NCI-H748 treated with DMSO at 0.1 percent for 48 hours (cell line): ENCODE data around the gene PWWP2B.

Source experiments
- DNase-seq: peaks from one replicate; lab custom pipeline; 2025; lab: John Stamatoyannopoulos, UW

PWWP2B gene

GRCh38 chr10:132408367-132408781 lies 11.4 kb downstream of the PWWP2B start:
- DNase-seq, result no peak

- DNase-seq, result no peak
Observed at GRCh38 chr10:132408823-132409666, 12.0 kb downstream of the PWWP2B start.

GRCh38 chr10:132409667-132410028 lies 12.6 kb downstream of the PWWP2B start:
- DNase-seq, result no peak

- DNase-seq, result no peak
Observed at GRCh38 chr10:132410056-132410778, 13.2 kb downstream of the PWWP2B start.

- no peak for DNase-seq
Observed at GRCh38 chr10:132410779-132411532, 14.0 kb downstream of the PWWP2B start.

- no peak for DNase-seq
Observed at GRCh38 chr10:132411561-132412253, 14.7 kb downstream of the PWWP2B start.

- no peak for DNase-seq
Observed at GRCh38 chr10:132412316-132413192, 15.6 kb downstream of the PWWP2B start.

- DNase-seq, result no peak
Observed at GRCh38 chr10:132413226-132414205, 16.5 kb downstream of the PWWP2B start.

- DNase-seq, result no peak
Observed at GRCh38 chr10:132414402-132415016, 17.5 kb downstream of the PWWP2B start.

GRCh38 chr10:132415255-132415654 lies 18.3 kb downstream of the PWWP2B start:
- no peak for DNase-seq

- DNase-seq, result no peak
Observed at GRCh38 chr10:132415956-132416355, 19.0 kb downstream of the PWWP2B start.

GRCh38 chr10:132416566-132417256 lies 19.7 kb downstream of the PWWP2B start:
- no peak for DNase-seq

- no peak for DNase-seq
Observed at GRCh38 chr10:132417257-132417910, 20.4 kb downstream of the PWWP2B start.

- DNase-seq, result no peak
Observed at GRCh38 chr10:132417957-132418441, 21.0 kb downstream of the PWWP2B start.

GRCh38 chr10:132418527-132419416 lies 21.8 kb downstream of the PWWP2B start:
- no peak for DNase-seq

- DNase-seq, result no peak
Observed at GRCh38 chr10:132419538-132420468, 22.8 kb downstream of the PWWP2B start.
